Ovary (tissue), 9 donors: Measurements from ENCODE around the gene PYGO2. TPM values are rescaled to one million over a fixed set of nuclear protein-coding genes. Genes with fewer than 3 reads are reported as not detected.

Experiments used
- DNase-seq, 5 donors: peaks; one replicate each; pipeline ENCODE4 v3.0.0-alpha.2; 2019 to 2020
- H3K27ac ChIP-seq, 2 donors: fragments of 200-600 bp; one replicate each; pipeline versions ENCODE4 v1.5.1 to v1.8.0; 2019 to 2022
- H3K27me3 ChIP-seq: fragments of 200-600 bp; one replicate; pipeline ENCODE4 v1.8.0; 2022
- H3K36me3 ChIP-seq: fragments of 200-600 bp; sonication (generic); one replicate; pipeline ENCODE4 v1.5.1; 2019
- H3K4me1 ChIP-seq: one replicate; pipeline ENCODE4 v1.8.1; 2013; ENCODE audit warnings: mild to moderate bottlenecking, moderate library complexity; ENCODE audit not compliant: insufficient read depth
- H3K4me3 ChIP-seq: fragments of 200-600 bp; sonication (generic); one replicate; pipeline ENCODE4 v1.5.1; 2017
- H3K9me3 ChIP-seq, 2 donors: fragments of 200-600 bp in 1 of 2; sonication (generic) in 1 of 2; one replicate each; pipeline versions ENCODE4 v1.5.1 to v1.8.1; 2013 to 2019; ENCODE audit warnings: mild to moderate bottlenecking in 1 of 2, moderate library complexity in 1 of 2
- EP300 ChIP-seq: sonication (generic); formaldehyde crosslinking; IDR thresholded peaks from one replicate; pipeline ENCODE4 v1.6.1; 2017; ENCODE audit warnings: antibody characterized with exemption
- POLR2A ChIP-seq: fragments of 450-650 bp; IDR thresholded peaks from one replicate; pipeline ENCODE4 v1.6.1; 2017; ENCODE audit warnings: antibody characterized with exemption, mild to moderate bottlenecking, moderate library complexity
- WGBS, 3 donors: extraction: QIAGEN DNeasy Blood & Tissue Kit in 1 of 3; methylation state at CpG; one replicate each; pipeline versions ENCODE4 v1.1.5 to v1.1.7; 2013 to 2017; 5-methylcytosine and 5-hydroxymethylcytosine counted together
- intact Hi-C, 4 donors: fragments of 100-400 bp; cut with DNase I; formaldehyde crosslinking; loops; one replicate each; pipeline versions ENCODE4 v1.11.0 to v1.15.1; 2022 to 2023
- polyA plus RNA-seq, 2 donors: library from polyadenylated mRNA; stranded (reverse); fragments of 200-250 nt in 1 of 2; fragments of 350-450 nt in 1 of 2; fragmentation: Illumina TruSeq in 1 of 2; extraction: RNeasy Lipid Tissue Mini Kit (QIAGEN cat#74804) in 1 of 2; gene quantifications; one replicate each; pipeline ENCODE4 v1.2.3, GENCODE V29; 2013 to 2014
- total RNA-seq, 7 donors: library from RNA; depleted of rRNA in 2 of 7; stranded (reverse); fragments of >200 nt in 2 of 7; fragmentation: NEBNext Ultra II Directional in 3 of 7; extraction: Animal tissue kit (Norgen Biotek cat#: 25700) in 3 of 7; gene quantifications; one replicate each; pipeline versions ENCODE4 v1.1.0 to v1.2.4, GENCODE V29; 2016 to 2023
- TF ChIP-seq, protein P1 (sequence below), 3 donors: fragments of 450-650 bp in 2 of 3; fragments of 200-600 bp in 1 of 3; IDR thresholded peaks; one replicate each; pipeline versions ENCODE4 v1.5.1 to v1.8.0; 2016 to 2022; ENCODE audit warnings: antibody characterized with exemption in 3 of 3, mild to moderate bottlenecking in 1 of 3
- donor health status: DM: no; HTN: no; CAD: no; lungs with moderate emphysema.
- donor health status: DM: no; HTN: no; CAD: no.
- donor health status: Bipolar disorder and iron deficiency.
- donor health status: DM: yes; HTN: yes; CAD: no.
- donor health status: DM: no; HTN: no; CAD: no.
- donor health status: DM: yes; HTN: yes; CAD: no.

Gene PYGO2
- total and polyA plus RNA-seq, 9 donors, result 17.2 to 53.0 (median 35.2) TPM

DNA sequence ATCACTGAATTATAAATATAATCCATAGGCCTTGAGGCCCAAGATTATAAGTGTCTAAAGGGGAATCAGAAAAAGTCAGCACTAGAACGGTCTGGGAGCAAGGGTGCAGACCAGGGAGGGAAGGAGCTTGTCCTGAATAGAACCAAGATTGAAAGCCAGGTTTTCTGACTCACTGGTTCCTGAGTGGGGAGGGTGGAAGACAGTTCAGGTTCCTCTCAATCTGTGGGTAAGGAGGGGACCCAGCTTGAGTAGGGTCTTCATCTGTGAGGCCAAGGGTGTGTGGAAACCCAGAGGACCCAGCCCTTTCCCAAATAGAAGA lies 32.6 kb upstream of the PYGO2 start:
- intact Hi-C loops, result no loop called here
- H3K27ac ChIP-seq, result no peak overlapping the region
- TF ChIP-seq, protein P1, sequence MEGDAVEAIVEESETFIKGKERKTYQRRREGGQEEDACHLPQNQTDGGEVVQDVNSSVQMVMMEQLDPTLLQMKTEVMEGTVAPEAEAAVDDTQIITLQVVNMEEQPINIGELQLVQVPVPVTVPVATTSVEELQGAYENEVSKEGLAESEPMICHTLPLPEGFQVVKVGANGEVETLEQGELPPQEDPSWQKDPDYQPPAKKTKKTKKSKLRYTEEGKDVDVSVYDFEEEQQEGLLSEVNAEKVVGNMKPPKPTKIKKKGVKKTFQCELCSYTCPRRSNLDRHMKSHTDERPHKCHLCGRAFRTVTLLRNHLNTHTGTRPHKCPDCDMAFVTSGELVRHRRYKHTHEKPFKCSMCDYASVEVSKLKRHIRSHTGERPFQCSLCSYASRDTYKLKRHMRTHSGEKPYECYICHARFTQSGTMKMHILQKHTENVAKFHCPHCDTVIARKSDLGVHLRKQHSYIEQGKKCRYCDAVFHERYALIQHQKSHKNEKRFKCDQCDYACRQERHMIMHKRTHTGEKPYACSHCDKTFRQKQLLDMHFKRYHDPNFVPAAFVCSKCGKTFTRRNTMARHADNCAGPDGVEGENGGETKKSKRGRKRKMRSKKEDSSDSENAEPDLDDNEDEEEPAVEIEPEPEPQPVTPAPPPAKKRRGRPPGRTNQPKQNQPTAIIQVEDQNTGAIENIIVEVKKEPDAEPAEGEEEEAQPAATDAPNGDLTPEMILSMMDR (IDR thresholded peaks at IDR 0.05), result no peak
- TF ChIP-seq POLR2A, result no peak
- 37 to 65% (median 44%) methylated on average over 1 of the region's 1 CpG for WGBS, 3 donors
- H3K4me1 ChIP-seq, result no peaks in the 10 kb centered on the region
- no peaks in the 10 kb centered on the region for H3K27me3 ChIP-seq
- H3K4me3 ChIP-seq, result no peak overlapping the region
- H3K9me3 ChIP-seq, result no peaks in the 10 kb centered on the region
- no peaks in the 10 kb centered on the region for H3K36me3 ChIP-seq
- no peak for DNase-seq

DNA sequence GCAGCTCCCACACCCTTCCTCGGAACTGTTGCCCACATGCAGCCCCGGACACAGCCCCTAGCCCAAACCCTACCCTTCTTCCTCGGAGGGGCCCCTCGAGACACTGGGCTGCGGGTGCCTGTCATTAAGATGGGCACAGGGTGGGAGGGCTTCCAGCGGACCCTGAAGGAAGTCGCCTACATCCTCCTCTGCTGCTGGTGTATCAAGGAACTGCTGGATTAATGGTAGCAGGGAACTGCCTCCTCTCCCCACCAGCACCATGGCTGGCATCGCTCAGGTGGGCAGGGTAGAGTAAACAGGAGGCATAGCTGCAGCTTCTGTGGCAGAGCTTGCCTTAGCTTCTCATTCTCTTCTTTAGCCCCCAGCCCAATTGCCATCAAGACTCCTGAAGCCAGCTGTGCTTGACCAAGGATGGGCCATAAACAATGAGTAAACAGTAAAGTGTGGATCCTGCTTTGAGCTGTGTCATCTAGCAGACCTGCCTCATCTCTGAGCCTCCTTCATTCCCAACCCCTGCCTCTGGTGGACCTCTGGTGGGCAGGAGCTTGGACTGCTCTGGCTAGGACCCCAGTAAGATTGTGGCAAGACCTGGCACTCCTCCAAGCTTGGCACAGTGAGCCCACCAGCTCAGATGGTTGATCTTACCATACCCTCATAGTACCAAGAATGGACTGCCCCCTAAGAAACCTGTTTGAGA lies 32.1 kb upstream of the PYGO2 start, which contains the start of gene LENEP:
TSS of gene LENEP (plus strand) at position 15 of the 697 bp plus-strand sequence. CDS start at position 37, 22 bp downstream.
- no peak within 1 kb of the TSS for H3K4me3 ChIP-seq
- H3K27ac ChIP-seq, result no peak within 1 kb of the TSS
- TF ChIP-seq, protein P1 (IDR thresholded peaks at IDR 0.05), result no peak
- no peak for TF ChIP-seq EP300
- no peak for TF ChIP-seq POLR2A
- H3K36me3 ChIP-seq, result no peaks in the 10 kb centered on the region
- intact Hi-C loops, result no loop called here
- 48 to 59% (median 53%) methylated on average over 8 of the region's 8 CpGs for WGBS, 3 donors
- no peaks in the 10 kb centered on the region for H3K27me3 ChIP-seq
- no peaks in the 10 kb centered on the region for H3K9me3 ChIP-seq
- H3K4me1 ChIP-seq, result no peaks in the 10 kb centered on the region
- peak in 1 of 5 donors; percentile 35 for DNase-seq

DNA sequence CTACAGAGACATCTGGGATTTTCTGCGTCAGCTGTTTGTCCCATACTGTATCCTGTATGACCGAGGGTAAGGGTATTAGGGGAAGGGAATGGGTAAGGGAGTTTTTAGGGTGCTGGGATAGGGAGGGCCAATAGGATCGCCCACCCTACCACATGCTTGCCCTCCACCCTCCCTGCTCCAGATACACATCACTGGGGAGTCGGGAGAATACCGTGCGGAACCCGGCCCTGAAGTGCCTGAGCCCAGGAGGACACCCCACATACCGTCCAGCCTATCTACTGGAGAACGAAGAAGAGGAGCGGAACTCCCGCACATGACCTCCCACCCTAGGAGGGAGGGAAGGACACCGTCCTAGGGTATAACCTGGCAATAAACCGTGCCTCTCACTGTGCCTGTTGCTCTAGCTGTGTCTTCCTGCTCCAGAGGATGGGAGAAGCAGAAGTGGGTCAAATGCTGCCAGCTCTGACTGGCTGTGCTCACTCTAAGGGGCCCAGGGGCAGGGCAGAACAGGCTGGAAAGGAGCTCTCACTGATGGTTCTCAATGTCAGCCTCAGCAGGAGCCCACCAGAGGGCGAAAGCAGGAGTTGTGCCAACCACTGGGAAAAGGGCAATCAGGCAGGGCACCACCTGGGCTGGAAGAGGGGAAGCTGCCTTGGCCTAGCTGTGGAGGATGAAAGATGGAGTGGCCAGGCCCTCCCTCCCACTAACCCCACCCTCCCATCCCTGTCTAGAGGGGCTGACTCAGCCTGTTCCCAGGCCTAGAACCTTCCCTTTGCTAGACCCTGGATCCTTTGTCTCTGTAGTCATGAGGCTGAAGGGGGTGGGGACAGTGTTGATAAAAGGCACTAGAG lies 31.4 kb upstream of the PYGO2 start:
- no peaks in the 10 kb centered on the region for H3K9me3 ChIP-seq
- intact Hi-C loops, result no loop called here
- no peak overlapping the region for H3K4me3 ChIP-seq
- no peaks in the 10 kb centered on the region for H3K27me3 ChIP-seq
- H3K27ac ChIP-seq, result no peak overlapping the region
- H3K36me3 ChIP-seq, result no peaks in the 10 kb centered on the region
- WGBS, 3 donors, result 63 to 72% (median 63%) methylated on average over 14 of the region's 14 CpGs
- TF ChIP-seq, protein P1 (IDR thresholded peaks at IDR 0.05), result no peak
- no peak for TF ChIP-seq EP300
- TF ChIP-seq POLR2A, result no peak
- peak in 1 of 5 donors; percentile 33 for DNase-seq
- no peaks in the 10 kb centered on the region for H3K4me1 ChIP-seq

DNA sequence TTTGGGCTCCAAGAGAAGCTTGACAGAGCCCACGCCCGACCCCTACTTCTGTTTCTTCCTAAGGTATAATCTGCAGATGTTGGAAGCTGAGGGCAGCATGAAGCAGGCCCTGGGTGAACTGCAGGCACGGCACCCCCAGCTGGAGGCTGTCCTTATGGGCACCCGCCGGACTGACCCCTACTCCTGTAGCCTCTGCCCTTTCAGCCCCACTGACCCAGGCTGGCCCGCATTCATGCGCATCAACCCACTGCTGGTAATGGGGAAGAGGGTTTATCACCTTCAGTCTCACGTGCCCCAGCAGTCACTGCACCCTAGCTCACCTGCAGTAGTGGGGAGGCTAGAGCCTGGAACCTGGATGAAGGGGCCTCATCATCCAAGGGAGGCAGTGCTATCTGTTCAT lies 28.7 kb upstream of the PYGO2 start:
- 90 to 93% (median 90%) methylated on average over 8 of the region's 8 CpGs for WGBS, 3 donors
- Histone ChIP-seq H3K36me3 (no peaks in the 10 kb centered on the region), H3K4me3 (no peak overlapping the region), H3K4me1 (no peaks in the 10 kb centered on the region), H3K27me3 (no peaks in the 10 kb centered on the region), H3K9me3 (no peaks in the 10 kb centered on the region), H3K27ac (no peak overlapping the region)
- intact Hi-C loops, result no loop called here
- TF ChIP-seq POLR2A, result no peak
- TF ChIP-seq, protein P1 (IDR thresholded peaks at IDR 0.05), result no peak
- TF ChIP-seq EP300, result no peak
- no peak for DNase-seq
